Activated naive CD4-positive, alpha-beta T cell treated with anti-CD3 and anti-CD28 coated beads, Interleukin-2, amount 50 U/mL, for 72 hours (primary cell): ENCODE measurements around the gene FLNB. TPM values are rescaled to one million over a fixed set of nuclear protein-coding genes. Genes with fewer than 3 reads are reported as not detected.

Source experiments
- ATAC-seq, 2 donors: fragments of 150-1000 bp; cut with Tn5 transposase; 2 replicates each; pipeline ENCODE4 v1.10.0; 2021; ENCODE audit warnings: mild to moderate bottlenecking in 2 of 2, moderate library complexity in 2 of 2
- DNase-seq, 2 donors: peaks; one replicate each; pipeline ENCODE4 v3.0.0; 2021 to 2022; ENCODE audit warnings: low spot score in 2 of 2
- H3K27ac Mint-ChIP-seq, 2 donors: one replicate each; pipeline ENCODE4 v1.8.0; 2022; ENCODE audit warnings: mild to moderate bottlenecking in 2 of 2, mixed read lengths in 2 of 2
- H3K36me3 Mint-ChIP-seq, 2 donors: one replicate each; pipeline ENCODE4 v1.8.0; 2022; ENCODE audit warnings: mixed read lengths in 2 of 2
- H3K9me3 Mint-ChIP-seq, 2 donors: one replicate each; pipeline ENCODE4 v1.8.0; 2022; ENCODE audit warnings: mixed read lengths in 2 of 2
- total RNA-seq, 2 donors: library from RNA; stranded (reverse); gene quantifications; one replicate each; pipeline ENCODE4 v1.2.3, GENCODE V29; 2022

Gene FLNB
- total RNA-seq, 2 donors from 2014 or later, result 17.5 to 34.2 TPM

DNA sequence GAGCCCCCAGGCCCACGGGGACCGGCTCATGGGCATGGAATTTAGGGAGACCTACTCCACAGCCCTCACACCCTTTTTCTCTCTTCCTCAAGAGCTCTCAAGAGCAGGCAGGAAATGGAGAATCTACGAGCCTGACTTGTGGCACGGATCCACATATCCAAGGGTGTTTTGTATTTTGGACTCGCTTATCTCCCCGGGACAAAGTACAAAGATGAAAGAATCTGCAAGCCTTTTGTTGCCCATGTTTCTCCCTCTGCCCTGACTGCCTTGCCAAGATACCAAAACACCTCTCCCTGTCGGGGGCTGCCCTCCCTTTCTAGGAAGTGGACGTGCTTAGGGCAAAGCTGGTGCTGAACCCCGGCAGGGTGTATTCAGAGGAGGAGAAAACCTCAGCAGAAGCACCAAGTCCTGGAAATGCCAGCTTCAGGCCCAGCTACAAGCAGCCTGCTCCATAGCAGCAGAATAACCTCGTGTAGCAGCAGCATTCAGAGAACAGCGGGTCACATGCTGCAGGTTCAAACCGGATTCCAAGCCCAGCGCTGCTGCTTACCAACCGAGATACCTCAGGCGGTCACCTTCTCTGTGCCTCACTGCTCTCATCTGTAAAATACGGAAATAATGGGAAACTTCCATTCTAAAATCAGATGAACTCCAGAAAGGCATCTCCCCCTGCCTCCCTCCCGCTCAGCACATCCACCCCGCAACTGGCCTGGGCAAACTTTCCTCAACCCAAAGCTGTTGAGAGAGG, 167.4 kb downstream of the FLNB start:
- Mint-ChIP-seq H3K27ac (no peak overlapping the region), H3K9me3 (no peaks in the 10 kb centered on the region), H3K36me3 (no peaks in the 10 kb centered on the region)
- no peak for DNase-seq
- no peak for ATAC-seq

- no peaks in the 10 kb centered on the region for H3K36me3 Mint-ChIP-seq
- no peak for ATAC-seq
- H3K9me3 Mint-ChIP-seq, result no peaks in the 10 kb centered on the region
- DNase-seq, result no peak
- no peak overlapping the region for H3K27ac Mint-ChIP-seq
Observed at GRCh38 chr3:58176185-58176530, 167.9 kb downstream of the FLNB start.

GRCh38 chr3:58176827-58177489, 168.7 kb downstream of the FLNB start:
- Mint-ChIP-seq H3K9me3 (no peaks in the 10 kb centered on the region), H3K36me3 (no peaks in the 10 kb centered on the region), H3K27ac (no peak overlapping the region)
- DNase-seq (no peak), ATAC-seq (no peak)

GRCh38 chr3:58177747-58178527, 169.7 kb downstream of the FLNB start:
- DNase-seq (peak; percentile 83 to 95), ATAC-seq (peak; percentile 85 to 86)
- Mint-ChIP-seq H3K36me3 (no peaks in the 10 kb centered on the region), H3K9me3 (no peaks in the 10 kb centered on the region), H3K27ac (no peak overlapping the region)

DNA sequence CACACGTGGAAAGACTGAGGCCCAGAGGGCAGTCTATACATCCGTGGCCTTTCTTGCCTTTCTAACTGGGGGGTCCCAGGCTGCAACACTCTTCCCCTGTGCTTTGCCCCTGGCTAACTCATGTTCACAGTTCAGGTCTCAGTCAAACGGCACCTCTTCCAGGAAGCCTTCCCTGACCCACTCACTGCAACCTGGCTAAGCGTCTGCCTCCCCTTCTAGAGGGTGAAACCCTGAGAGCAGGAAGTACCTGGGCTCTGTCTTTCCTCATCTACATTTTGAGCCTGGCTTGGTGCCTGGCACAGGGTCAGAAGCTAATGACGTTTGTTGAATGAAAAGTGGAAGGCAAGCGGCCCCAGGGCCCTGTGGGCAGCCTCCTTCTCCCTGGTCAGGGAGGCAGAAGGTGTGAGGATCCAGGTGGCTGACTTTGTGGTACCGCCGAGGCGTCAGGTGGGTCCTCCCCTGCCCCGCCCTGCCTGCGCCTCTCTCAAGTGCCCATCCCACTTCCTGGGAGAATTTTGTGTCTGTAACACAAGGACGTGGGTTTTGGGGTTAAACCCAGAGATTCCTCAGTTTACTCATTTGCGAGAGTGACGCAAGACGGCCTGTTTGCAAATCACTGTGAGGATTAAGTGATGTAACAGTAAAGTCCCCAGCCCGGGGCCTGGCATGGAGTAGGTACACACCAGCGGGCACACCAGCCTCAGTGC, 170.5 kb downstream of the FLNB start:
- H3K9me3 Mint-ChIP-seq, result no peaks in the 10 kb centered on the region
- DNase-seq, result peak in 1 of 2 donors; percentile 21
- no peaks in the 10 kb centered on the region for H3K36me3 Mint-ChIP-seq
- peak; percentile 38 to 52 for ATAC-seq
- no peak overlapping the region for H3K27ac Mint-ChIP-seq

DNA sequence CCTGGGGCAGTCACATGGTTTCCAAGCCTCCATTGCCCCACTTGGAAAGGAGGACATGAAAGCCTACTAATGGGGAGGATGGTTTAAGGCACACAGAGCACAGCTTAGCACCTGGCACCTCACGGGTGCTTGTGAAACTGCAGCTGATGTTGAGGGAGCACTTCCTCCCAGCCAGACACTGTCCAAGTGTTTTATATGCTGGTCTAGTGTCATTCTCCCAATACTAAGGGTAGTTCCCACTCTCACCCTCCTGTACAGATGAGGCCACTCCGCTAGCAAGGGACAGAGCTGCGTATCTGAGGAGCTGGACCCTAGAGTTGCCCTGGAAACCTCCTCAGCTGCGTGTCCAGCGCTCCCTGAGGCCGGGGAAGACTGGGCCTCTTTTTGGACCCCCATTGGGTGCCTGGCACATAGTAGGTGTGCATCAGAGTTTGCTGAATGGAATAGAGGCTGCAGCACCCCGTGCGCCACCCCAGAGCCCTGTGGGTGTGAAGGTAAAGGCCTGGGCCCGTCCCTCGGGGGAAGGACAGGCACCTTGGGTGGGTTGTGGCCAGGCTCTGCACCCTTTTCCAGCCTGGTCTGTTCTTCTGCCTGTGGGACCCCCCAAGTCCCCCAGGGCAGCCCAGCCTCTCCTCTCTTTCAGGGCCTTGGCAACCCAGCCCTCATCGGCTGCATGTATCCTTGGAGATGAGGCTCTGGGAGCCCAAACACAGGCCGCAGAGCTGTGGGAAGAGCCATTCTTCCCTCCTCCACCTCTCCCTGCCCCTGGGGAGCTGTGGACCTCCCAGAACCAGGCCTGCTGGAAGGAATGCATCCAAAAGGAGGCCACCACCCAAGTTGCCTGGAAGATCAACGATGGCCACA, 171.2 kb downstream of the FLNB start:
- DNase-seq, result no peak
- ATAC-seq, result no peak
- no peak overlapping the region for H3K27ac Mint-ChIP-seq
- no peaks in the 10 kb centered on the region for H3K36me3 Mint-ChIP-seq
- no peaks in the 10 kb centered on the region for H3K9me3 Mint-ChIP-seq

DNA sequence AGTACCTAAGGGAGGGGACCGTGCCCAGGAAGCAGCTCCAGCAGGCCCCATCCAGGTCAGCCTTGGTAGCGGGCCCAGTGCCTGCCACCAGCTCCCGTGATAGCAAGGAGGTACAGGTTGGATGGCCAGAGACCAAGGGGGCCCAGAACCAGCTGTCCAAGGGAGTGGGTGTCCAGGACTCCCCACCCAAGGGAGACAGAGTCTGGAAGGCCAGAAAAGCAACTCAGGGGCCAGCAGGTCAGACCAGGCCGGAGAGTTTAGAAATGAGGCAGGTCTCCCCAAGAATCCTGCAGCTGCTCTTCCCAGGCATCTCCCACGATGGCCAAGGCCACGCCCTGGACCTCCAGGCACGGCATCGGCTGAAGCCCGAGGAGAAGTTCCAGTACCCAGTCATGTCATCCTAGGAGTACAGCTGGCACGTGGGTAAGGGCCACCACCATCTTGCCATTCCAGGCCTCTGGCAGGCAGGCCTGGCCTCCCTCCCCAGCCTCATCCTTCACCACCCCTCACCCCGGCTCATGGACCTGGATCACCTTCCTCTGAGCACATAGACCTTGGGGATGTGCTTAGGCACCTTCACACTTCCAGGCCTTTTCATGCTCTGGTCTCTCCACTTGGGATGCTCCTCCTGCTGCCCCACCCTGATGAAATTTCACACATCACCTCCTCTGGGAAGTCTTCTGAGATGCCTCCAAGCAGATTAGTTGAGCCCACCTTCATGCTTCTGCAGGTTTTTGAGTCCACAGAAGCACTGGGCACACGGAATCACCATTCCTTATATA, 172.1 kb downstream of the FLNB start:
- no peak for ATAC-seq
- Mint-ChIP-seq H3K27ac (no peak overlapping the region), H3K9me3 (no peaks in the 10 kb centered on the region), H3K36me3 (no peaks in the 10 kb centered on the region)
- DNase-seq, result no peak

DNA sequence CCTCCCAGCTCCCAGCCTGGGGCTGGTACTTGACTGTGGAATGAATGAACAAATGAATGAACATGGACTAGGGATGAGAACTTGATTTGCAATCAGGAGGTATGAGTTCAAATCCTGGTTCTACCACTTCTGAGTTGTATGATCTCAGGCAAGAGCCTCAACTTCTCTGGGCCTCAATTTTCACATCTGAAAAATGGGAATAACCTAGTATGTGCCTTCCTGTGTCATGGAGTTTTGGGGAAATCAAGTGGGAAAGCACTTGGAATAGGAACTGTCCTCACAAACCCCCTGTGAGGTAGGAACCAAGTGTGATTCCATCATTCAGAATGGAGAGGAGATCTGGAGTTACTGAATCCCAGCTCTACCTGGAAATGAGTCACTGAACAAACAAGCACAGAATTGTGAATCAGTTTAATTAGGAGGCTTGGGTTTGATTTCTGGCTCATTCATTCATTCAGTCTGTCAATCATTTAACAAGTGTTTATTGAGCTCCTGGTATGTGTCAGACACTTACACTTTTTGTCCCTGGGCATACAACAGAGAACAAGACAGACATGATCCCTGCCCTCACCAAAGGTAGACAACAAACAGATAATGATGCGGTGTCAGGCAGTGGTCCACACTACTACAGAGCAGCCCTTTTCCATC, 172.8 kb downstream of the FLNB start:
- DNase-seq (no peak), ATAC-seq (no peak)
- H3K9me3 Mint-ChIP-seq, result no peaks in the 10 kb centered on the region
- H3K36me3 Mint-ChIP-seq, result no peaks in the 10 kb centered on the region
- H3K27ac Mint-ChIP-seq, result no peak overlapping the region

- DNase-seq (no peak), ATAC-seq (no peak)
- no peak overlapping the region for H3K27ac Mint-ChIP-seq
- no peaks in the 10 kb centered on the region for H3K9me3 Mint-ChIP-seq
- no peaks in the 10 kb centered on the region for H3K36me3 Mint-ChIP-seq
Observed at GRCh38 chr3:58183221-58183620, 175.0 kb downstream of the FLNB start.

- Mint-ChIP-seq H3K9me3 (no peaks in the 10 kb centered on the region), H3K27ac (no peak overlapping the region), H3K36me3 (no peaks in the 10 kb centered on the region)
- ATAC-seq (no peak), DNase-seq (no peak)
Observed at GRCh38 chr3:58183891-58184290, 175.7 kb downstream of the FLNB start.

DNA sequence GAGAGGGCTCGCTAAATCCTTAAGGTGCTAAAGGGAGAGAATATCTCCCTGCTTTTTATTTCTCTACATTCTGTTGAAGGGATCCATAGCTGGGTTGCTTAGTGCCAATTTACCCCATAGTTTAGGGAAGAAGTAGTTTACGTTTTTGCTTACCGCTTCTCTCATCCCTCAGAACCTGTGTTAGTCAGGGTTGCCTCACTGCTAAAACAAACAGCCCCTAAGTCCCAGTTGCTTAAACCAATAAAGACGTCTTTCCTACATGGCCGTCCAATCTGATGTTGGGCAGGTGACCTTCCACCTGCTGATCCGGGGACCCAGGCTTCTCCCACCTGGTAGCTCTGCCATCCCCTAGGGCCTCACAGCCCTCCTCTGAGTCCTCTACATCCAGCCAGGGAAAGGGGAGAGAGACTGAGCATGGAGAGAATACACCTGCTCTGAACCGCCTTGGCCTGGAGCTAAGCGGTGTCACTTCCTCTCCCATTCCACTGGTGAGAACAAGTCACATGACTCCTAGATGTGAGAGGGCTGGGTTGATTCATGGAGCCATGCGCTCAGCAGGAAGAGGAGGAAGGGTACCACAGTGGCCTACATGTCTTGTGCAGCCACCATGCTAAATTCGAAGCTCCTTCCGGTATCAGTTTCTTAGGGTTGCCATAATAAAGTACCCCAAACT, 176.2 kb downstream of the FLNB start:
- H3K36me3 Mint-ChIP-seq, result no peaks in the 10 kb centered on the region
- no peak for ATAC-seq
- DNase-seq, result no peak
- no peaks in the 10 kb centered on the region for H3K9me3 Mint-ChIP-seq
- no peak overlapping the region for H3K27ac Mint-ChIP-seq

- ATAC-seq (no peak), DNase-seq (no peak)
- Mint-ChIP-seq H3K9me3 (no peaks in the 10 kb centered on the region), H3K27ac (no peak overlapping the region), H3K36me3 (no peaks in the 10 kb centered on the region)
Observed at GRCh38 chr3:58184982-58185360, 176.7 kb downstream of the FLNB start.

GRCh38 chr3:58188173-58188564, 179.9 kb downstream of the FLNB start:
- Mint-ChIP-seq H3K9me3 (no peaks in the 10 kb centered on the region), H3K36me3 (no peaks in the 10 kb centered on the region), H3K27ac (no peak overlapping the region)
- ATAC-seq (peak; percentile 38 to 50), DNase-seq (no peak)

- ATAC-seq (no peak), DNase-seq (no peak)
- Mint-ChIP-seq H3K9me3 (no peaks in the 10 kb centered on the region), H3K36me3 (no peaks in the 10 kb centered on the region), H3K27ac (no peak overlapping the region)
Observed at GRCh38 chr3:58188921-58189451, 180.8 kb downstream of the FLNB start.
